GM21723 (cell line): ENCODE data around the gene WRNIP1.

Source experiments
- ATAC-seq: cut with Tn5 transposase; IDR thresholded peaks from one replicate; pipeline ENCODE4 v1.9.1; 2021; ENCODE audit warnings: mild to moderate bottlenecking, moderate library complexity; ENCODE audit not compliant: unreplicated experiment

Gene WRNIP1

DNA sequence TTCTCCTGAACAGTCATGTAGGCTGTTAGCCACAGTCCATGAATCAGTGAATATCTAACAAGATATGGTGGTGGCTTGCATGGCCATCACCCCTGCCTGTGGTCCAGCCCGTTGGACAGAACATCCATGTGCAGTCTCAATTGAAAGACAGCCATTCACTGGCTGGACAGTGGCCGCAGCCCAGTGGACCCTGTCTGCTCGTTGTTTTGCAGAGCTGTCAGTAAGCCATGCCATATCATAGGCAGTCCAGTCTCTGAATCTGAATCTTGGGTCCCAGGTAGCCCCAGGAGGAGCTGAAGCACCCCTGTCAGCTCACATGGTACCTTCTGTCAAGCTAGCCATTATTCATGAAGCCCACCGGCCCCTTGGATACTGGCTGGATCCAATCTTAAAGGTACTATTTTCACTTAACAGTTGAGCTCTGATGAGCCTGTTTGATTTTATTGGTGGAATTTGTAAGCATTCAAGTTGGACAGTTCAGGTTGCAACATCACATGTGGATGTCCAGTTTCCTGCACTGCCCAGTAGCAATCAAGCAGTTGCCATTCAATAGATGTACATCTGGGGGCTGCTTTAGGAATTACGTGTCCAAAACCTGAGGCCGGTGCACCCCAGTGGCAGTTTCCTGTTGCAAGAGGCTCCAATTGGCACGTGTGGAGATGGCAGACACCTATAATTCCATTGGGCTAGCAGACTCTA lies 38.7 kb downstream of the WRNIP1 start:
- no peak for ATAC-seq

DNA sequence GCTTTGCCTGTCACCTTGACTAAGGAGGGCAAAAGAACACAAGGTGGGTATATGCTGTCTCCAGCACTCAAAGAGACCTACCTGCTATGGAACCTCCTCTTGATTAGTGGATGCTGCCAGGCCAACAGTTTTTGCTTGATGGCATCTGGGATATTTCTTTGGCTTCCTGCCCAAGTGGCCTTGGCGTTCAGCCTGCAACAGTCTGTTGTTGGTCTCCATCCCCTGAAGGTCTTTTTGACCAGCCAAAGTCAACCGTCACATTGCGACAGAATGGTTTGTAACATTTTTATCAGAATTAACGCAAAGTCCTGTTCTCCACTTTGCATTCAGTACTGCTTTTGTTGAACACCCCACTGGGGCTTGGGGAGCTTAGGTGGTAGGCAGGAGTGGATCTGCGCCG lies 39.3 kb downstream of the WRNIP1 start:
- ATAC-seq: no peak

DNA sequence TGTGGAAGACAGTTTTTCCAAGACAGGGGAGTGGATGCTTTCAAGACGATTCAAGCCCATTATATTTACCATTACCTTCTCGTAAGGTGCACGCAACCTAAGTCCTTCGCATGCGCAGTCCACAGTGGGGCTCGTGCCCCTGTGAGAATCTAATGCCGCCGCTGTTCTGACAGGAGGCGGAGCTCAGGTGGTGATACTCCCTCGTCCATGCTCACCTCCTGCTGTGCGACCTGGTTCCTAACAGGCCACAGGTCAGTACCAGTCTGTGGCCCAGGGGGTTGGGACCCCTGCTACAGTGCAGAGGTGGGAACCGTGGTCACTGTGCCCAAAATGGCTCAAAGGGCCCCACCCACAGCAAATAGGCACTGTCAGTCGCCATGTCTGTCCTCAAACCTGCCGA lies 39.8 kb downstream of the WRNIP1 start:
- ATAC-seq: no peak

DNA sequence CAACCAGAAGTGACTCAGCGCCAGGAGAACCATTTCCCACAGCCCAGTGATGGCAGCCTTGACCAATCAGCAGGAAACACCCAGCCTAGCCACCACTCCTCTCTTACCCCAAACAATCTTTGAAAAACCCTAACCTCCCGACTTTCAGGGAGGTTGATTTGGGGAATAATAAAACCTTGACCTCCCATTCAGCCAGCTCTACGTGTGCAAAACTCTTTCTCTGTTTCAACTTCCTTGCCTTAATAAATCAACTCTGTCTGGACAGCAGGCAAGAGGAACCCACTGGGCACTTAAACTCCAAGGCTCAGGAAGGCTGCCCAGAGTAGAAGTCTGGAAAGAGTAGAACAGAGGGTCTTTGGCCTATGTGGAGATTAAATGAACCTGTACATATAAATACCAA lies 41.5 kb downstream of the WRNIP1 start:
- ATAC-seq: no peak

DNA sequence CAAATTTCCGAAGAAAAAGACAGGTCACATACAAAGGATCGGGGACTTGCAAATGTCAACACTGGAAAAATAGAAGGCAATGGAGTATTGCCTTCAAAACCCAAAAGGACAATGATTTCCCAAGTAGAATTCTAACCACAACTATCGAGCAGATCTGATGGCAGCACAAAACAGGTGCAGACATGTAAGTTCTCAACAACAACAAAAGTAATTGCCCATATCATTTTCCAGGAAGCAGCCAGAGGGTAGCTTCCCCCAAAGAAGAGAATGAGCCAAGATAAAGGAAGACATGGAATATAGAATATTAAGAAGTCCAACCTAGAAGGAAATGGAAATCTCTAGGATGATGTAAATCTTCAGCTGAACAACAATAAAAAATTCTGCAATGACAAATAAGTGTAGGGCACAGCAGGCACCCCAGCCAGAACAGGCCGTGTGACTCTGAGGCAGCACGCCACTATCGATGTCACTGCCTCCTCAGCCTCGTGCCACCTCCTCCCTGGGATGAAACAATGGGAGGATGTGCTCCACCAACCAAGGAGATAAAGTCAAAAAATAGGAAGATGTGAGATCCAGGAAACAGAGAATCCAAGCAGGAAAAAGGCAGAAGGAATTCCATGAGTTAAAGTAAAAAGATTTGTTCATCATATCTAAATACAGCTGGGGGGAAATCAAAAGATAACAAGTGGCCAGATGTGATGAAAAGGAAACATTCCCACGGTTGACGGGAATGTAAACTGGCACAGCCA lies 42.3 kb downstream of the WRNIP1 start:
- ATAC-seq: no peak

DNA sequence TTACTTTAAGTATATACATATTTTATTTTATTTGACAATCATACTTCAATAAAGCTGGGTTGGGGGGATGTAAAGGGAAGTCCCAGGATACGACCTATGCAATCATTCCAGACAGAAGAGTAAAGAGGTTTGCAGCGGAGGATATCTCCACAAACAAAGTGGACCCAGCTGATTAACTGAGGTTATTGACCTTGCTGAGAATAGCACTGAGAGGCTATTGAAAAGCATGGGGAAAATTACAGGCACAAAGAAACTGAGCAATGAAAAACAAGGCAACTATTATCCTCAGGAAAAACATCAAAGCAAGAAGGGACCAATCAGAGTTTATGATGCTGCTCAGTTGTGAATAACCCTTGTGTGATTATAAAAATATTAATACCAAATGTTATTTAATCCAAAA lies 43.8 kb downstream of the WRNIP1 start:
- ATAC-seq: no peak

DNA sequence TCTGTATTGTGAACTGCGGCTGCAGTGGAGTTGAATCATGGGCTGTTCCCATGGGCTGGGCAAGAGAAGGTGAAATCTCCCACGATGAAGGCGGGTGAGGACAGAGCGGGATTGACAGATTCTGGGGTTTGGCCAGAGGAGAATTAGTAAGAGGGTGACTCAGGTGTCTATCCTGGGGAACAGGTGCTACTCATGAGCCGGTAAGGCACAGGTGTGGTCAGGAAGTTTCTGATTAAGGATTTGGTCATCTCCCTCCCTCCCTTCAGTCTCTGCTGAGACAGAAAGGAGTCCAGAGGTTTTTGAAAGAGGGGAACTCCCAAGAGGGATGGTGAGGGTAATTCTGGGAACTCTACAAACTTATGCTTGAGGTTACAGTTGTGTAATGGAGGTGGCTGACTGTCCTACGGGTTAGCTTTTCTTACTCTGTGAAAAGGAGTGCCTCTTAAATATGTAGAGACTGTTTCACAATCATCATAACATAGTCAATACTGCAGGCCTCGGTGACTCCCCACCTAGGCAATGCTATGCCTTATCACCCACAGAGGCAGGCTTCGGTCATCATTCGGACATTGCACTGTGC lies 45.0 kb downstream of the WRNIP1 start:
- ATAC-seq: no peak

DNA sequence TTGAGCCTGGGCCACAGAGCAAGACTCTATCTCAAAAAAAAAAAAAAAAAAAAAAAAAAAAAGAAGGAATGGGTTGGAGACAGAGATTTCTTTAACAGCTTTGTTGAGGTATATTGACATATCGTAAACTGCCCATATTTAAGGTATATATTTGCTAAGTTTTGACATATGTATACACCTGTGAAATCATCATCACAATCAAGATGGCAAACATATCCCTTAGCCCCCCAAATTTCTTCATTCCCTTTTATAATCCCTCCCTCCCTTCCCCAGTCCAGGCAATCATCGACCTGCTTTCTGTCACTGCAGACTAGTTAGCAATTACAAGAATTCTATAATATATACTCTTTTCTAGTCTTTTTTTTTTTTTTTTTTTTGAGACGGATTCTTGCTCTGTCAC lies 47.5 kb downstream of the WRNIP1 start:
- ATAC-seq: no peak

DNA sequence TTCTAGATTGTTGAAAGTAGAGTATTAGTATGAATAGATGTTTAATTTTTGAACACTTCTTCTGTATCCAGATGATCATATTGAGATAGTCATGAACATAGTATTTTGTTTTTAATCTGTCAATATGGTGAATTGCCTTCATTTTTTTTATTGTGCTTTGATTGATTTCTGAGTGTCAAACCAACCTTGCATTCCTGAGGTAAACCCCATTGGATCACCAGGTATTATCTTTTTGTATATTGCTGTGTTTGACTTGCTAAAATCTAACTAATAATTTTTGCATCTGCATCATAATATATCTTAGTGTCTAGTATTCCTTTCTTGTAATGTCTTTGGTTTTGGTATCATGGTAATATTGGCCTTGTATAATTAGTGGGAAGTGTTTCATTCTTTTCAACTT lies 51.0 kb downstream of the WRNIP1 start:
- no peak for ATAC-seq

DNA sequence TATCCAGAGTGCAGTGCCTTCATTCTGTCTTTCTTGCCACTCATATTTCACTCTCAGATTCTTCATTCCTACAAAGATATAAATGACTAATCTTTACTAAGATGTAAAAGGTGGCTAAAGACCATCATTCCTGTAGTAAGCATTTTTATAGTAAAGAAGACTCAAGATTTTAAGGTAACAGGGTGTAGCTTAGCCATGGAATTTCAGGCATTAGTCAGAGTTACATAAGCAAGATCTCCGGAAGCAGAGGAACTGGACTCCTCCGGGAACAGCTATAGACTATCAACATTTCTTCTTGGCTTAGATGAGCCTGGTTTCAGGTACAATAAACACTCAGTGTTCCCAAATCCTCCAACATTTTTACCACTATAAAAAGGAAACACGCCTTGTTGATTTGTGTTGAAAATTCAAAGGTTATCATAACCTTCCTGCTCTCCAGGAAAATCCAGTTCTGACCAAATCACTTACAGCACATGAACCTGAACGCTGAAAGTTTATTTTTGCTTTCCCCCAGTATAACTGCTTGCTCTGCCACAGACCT lies 52.8 kb downstream of the WRNIP1 start:
- no peak for ATAC-seq

DNA sequence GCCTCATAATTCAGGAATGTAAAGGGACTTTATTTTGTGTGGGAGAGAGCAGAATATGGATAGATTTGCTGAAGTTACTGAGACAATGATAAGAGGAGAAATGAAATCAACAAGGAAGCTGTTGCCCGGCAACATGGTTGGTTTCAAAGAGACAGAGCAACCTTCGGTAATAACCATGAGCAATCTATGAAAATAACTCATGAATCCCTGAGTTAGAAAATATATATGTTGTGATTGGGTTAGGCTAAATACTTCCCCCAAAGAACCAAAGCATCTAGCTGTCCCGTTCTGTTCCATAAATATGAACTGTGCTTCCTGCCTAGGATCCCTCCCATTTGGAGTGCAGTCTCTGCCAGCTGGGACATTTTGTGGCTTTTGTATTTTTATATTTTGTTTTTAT lies 53.4 kb downstream of the WRNIP1 start:
- ATAC-seq: no peak

DNA sequence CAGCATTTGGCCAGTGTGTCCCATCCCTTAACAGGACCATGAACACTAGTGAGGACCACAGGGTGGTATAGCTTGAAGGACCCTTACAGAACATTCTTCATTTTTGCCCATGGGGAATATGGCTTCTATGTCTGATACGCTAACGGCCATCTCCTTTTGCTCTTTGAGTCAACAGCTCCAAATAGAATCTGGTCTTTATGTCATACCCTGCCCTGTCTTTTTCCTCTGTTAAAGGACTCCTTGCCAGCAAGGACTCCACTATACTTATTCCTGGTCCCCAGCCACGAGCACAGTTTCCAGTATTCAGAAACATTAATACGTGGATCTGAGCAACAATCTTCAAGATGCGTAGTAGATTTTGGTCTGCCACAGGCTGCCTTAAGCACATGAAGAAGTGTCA lies 53.9 kb downstream of the WRNIP1 start:
- ATAC-seq: no peak

DNA sequence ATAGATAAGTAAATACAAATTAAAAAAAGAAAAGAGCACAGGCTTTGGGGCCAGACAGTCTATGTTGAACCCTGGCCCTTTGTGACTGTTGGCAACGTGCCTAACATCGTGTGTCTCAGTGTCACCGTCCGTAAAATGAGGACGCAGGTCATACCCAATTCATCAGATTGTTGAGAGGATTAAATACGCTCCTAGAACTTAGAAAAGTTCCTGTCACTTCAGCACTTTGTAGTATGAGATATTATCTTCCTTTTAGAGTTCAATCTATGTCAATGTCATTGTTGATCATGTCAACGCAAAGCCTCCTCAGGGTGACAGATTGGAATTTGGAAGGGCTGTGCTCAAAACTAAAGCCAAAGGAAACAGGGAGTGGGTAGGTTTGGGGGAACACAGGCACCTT lies 54.8 kb downstream of the WRNIP1 start:
- ATAC-seq: no peak

DNA sequence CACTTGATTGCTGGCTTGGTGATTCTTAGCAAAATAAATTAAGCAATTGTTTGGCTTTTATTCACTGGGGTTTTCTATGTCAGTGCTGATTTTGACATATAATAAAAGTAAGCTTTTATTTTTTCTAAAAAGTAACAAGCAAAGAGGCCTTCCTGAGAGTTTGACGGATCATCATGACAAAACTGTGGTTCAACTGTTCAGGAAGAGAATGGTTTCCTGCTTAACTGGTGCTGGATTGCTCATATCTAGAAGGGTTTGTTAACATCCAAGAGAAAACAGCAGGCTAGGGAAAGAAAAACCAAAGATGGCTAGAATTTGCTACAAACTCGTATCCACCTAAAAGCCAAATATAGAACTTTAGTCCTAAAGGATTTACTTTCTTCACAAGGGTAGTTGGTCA lies 55.2 kb downstream of the WRNIP1 start:
- ATAC-seq: no peak

DNA sequence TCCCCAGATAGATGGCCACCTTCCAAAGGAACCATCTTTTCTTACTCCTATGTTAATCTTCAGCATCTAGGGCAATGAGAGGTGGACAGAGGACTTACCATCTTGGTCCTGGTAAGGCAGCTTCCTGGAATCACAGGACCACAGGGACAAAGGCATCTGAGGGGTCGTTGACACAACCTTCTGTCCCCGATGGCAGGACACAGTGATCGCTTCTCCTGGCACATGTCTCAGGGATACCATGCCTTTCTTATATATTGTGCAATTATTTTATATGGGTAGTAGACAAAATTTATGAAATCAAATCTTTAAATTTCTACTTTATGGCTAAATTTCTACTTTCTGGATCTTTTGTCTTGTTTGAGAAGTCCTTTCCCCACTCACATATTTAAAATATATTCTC lies 56.4 kb downstream of the WRNIP1 start:
- no peak for ATAC-seq

DNA sequence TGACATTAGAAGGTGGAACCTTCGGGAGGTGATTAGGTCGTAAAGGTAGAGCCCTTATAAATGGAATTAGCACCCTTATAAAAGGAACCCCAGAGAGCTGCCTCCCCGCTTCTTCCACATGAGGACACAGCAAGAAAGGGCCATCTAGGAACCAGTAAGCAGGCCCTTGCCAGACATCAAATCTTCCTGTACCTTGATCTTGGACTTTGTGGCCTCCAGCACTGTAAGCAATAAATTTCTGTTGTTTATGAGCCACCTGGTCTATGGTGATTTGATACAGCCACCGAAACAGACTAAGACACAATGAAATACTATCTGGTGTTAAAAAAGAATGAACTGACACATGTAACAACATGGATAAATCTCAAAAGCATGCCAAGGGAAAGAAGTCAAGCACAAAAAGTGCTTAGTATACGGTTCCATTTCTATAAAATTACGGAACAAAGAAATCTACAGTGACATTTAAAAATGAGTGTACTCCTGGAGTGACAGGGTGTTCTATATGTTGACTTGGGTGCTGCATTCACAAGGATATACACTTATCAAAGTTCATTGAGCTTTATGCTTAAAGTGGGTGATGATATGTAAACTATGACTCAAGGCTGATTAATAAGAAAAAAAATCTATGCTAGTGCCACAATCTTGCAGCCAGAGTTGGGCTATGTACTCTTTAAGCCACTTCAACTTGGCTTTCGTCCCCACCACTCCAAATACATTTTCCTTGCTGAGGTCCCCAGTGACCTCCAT lies 58.1 kb downstream of the WRNIP1 start:
- no peak for ATAC-seq

DNA sequence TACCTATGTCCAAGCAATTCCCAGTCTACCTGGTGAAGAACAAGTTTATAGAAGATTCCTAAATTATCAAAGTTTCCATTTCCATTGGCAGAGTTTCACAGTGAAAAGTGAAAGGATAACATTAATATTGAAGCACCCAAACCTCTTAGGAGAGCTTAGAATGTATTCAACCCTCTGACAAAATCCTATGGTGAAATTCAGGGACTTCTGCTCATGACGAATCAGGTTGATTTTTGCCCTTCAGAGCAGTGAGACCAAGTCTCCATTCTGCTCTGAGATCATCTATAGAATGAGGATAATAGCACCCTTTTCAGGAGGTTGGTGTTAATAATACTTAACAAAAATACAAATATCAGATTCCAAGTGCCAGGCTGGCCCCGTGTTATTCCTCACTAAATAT lies 60.9 kb downstream of the WRNIP1 start:
- no peak for ATAC-seq

DNA sequence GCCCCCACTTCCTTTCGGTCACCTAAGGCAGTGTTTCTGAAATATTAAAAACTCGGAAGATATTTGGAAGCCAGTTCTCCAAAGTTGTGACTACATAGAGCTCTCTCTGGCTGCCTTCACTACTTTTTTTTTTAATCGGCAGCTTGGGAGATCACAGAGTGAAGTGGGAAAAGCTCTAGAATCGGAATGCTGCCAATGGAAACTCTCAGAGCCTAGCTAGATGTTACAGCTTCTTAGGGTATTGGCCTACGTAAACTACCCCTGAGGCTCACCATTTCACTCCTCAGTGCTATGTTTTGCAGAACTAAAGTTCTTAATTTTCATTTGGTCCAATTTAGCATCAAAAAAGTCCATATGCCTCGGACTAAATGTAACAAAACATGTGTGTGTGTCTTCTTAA lies 61.9 kb downstream of the WRNIP1 start:
- ATAC-seq: no peak

DNA sequence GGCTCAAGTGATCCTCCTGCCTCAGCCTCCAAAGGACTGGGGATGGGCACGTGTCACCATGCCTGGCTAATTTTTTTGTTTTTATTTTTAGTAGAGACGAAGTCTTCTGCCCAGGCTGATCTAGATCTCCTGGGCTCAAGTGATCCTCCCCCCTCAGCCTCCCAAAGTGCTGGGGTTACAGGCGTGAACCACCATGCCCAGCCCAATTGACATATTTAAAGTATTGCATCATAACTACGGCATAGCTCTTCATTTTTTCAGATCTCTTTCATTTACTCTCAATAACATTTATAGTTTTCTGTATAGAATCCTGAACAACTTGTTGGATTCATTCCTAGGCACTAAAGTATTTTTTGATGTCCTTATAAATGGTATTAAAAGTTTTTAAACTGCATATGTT lies 63.4 kb downstream of the WRNIP1 start:
- no peak for ATAC-seq

DNA sequence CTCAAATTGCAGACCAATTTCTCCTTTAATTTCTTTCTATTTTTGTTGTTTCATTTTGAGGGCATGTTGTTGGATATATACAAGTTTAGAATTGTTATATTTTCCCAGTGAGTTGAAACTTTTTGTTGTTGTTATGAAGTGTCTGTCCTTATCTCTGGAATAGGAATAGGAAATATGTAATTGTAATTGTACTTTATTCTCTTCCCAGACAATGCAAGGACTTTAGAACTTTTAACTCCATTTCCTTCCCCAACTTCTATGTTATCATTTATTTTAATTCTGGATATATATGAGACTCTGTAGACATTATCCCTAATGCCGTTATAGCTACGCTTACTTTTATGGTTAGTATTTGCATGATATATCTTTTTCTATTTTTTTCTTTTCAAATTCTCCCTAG lies 64.1 kb downstream of the WRNIP1 start:
- ATAC-seq: no peak

DNA sequence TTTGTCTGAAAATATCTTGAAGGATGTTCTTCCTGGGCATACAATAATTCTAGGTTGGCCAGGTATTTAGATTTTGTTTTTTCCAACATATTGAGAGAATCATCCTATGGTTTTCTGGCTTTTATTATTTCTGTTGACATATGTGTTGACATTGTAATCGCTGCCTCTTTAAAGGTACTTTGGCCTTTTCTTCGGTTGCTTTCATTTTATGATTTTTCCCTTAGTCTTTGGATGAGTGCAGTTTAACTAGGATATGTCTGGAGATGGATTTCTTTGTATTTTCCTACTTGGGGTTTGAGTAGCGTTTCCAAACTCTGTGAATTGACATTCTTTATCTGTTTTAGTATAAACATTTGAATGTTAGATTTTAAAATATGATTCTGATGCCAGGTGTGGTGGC lies 65.0 kb downstream of the WRNIP1 start:
- ATAC-seq: no peak
